AG09319 (cell line): ENCODE measurements around the gene MED15.
A peak's percentile ranks its signal among the peaks of the same experiment; 100 is the strongest.

Experiments
- DNase-seq: peaks from one replicate; pipeline ENCODE4 v3.0.0-alpha.2; 2010; ENCODE audit warnings: low read depth; ENCODE audit errors: extremely low read depth
- CTCF ChIP-seq: IDR thresholded peaks from 2 replicates; pipeline ENCODE4 v1.5.1; 2011; ENCODE audit warnings: low read depth, mild to moderate bottlenecking, inconsistent platforms, low read length, moderate library complexity

The MED15 gene

GRCh38 chr22:20507253-20508066 lies at the start of gene MED15:
MED15 (plus strand) TSS chr22:20507610; CDS start chr22:20507679, 69 bp downstream.
- peak; percentile 51 for DNase-seq
- no peak for TF ChIP-seq CTCF

GRCh38 chr22:20458530-20459151 lies 48.8 kb upstream of the MED15 start:
- DNase-seq, result no peak
- TF ChIP-seq CTCF, result no peak

- no peak for DNase-seq
- no peak for TF ChIP-seq CTCF
Observed at GRCh38 chr22:20459152-20459542, 48.3 kb upstream of the MED15 start.

- TF ChIP-seq CTCF, result no peak
- no peak for DNase-seq
Observed at GRCh38 chr22:20459862-20460261, 47.5 kb upstream of the MED15 start.

GRCh38 chr22:20463324-20464095 lies 43.9 kb upstream of the MED15 start:
- no peak for TF ChIP-seq CTCF
- no peak for DNase-seq

- no peak for TF ChIP-seq CTCF
- no peak for DNase-seq
Observed at GRCh38 chr22:20464096-20464614, 43.3 kb upstream of the MED15 start.
